Ramos (cell line): ENCODE results near the gene GLI1.
"Not testable (repeated sequence)": the region's sequence is repeated elsewhere in the genome, so short reads cannot be mapped to it uniquely, and the experiment has no call there.

Experiments
- in situ Hi-C: fragments of 300-500 bp; cut with MboI; formaldehyde crosslinking; loops from one replicate; pipeline ENCODE4 v1.14.3; 2022; ENCODE audit warnings: low sequenced_read_pairs; ENCODE audit not compliant: unreplicated experiment

Gene GLI1

GRCh38 chr12:57459750-57460467 lies at the start of gene GLI1:
Gene GLI1 (plus strand): TSS chr12:57459785. CDS start chr12:57463692, 3,907 bp downstream.
- in situ Hi-C loops = loop anchor here (25.0 kb wide), 1 partner anchor 223 kb away; the partner anchor contains the start of gene SHMT2

GRCh38 chr12:57410534-57410933 lies 49.1 kb upstream of the GLI1 start:
- in situ Hi-C loops = no loop called here

- in situ Hi-C loops = not testable (repeated sequence)
Observed at GRCh38 chr12:57414160-57414559, 45.4 kb upstream of the GLI1 start.

GRCh38 chr12:57415088-57415487 lies 44.5 kb upstream of the GLI1 start:
- in situ Hi-C loops = no loop called here

GRCh38 chr12:57416039-57416996 lies 43.3 kb upstream of the GLI1 start:
- in situ Hi-C loops = no loop called here

- in situ Hi-C loops = no loop called here
Observed at GRCh38 chr12:57418255-57418654, 41.3 kb upstream of the GLI1 start.

GRCh38 chr12:57419495-57419894 lies 40.1 kb upstream of the GLI1 start:
- in situ Hi-C loops = no loop called here

GRCh38 chr12:57420482-57420881 lies 39.1 kb upstream of the GLI1 start:
- in situ Hi-C loops = no loop called here

- in situ Hi-C loops = not testable (repeated sequence)
Observed at GRCh38 chr12:57426948-57427347, 32.6 kb upstream of the GLI1 start.

GRCh38 chr12:57428965-57429364 lies 30.6 kb upstream of the GLI1 start:
- in situ Hi-C loops = no loop called here

- in situ Hi-C loops = no loop called here
Observed at GRCh38 chr12:57429473-57430111, 30.0 kb upstream of the GLI1 start.

- in situ Hi-C loops = no loop called here
Observed at GRCh38 chr12:57430112-57430930, 29.3 kb upstream of the GLI1 start.

GRCh38 chr12:57430931-57431566 lies 28.5 kb upstream of the GLI1 start, which contains the start of gene R3HDM2:
Gene R3HDM2 (minus strand): TSS chr12:57431043. CDS start chr12:57310428, 120,615 bp downstream.
- in situ Hi-C loops = no loop called here

- in situ Hi-C loops = no loop called here
Observed at GRCh38 chr12:57431654-57432188, 27.9 kb upstream of the GLI1 start.

GRCh38 chr12:57433370-57433769 lies 26.2 kb upstream of the GLI1 start:
- in situ Hi-C loops = no loop called here

- in situ Hi-C loops = no loop called here
Observed at GRCh38 chr12:57434517-57435223, 24.9 kb upstream of the GLI1 start, which contains the start of gene INHBC. Gene INHBC (plus strand): TSS chr12:57434784. CDS start chr12:57434887, 103 bp downstream.

GRCh38 chr12:57435293-57435692 lies 24.3 kb upstream of the GLI1 start:
- in situ Hi-C loops = no loop called here

- in situ Hi-C loops = no loop called here
Observed at GRCh38 chr12:57438400-57438799, 21.2 kb upstream of the GLI1 start.
